Large intestine (tissue), 1 donor: ENCODE data around the gene CHST13. TPM values are rescaled to one million over a fixed set of nuclear protein-coding genes. Genes with fewer than 3 reads are reported as not detected.

Source experiments
- polyA plus RNA-seq: library from polyadenylated mRNA; unstranded; fragments of 120-200 nt; gene quantifications from one replicate; pipeline ENCODE4 v1.2.1, GENCODE V29; 2013

The CHST13 gene
- polyA plus RNA-seq, 1 donor: 57.2 TPM

Other genes with a start within 250 kb of the CHST13 start
- gene KLF15, start 166.7 kb upstream of the CHST13 start, polyA plus RNA-seq: 1.4 TPM
- gene CFAP100, start 129.2 kb upstream of the CHST13 start, polyA plus RNA-seq: 0.45 TPM
- gene ZXDC, start 48.3 kb upstream of the CHST13 start, polyA plus RNA-seq: 35.9 TPM
- 0.06 TPM for gene UROC1, start 6.4 kb upstream of the CHST13 start, polyA plus RNA-seq
- 0.63 TPM for gene C3orf22, start 34.8 kb downstream of the CHST13 start, polyA plus RNA-seq
- 7.3 TPM for gene TXNRD3, start 131.0 kb downstream of the CHST13 start, polyA plus RNA-seq
- 10.8 TPM for gene CHCHD6, start 180.1 kb downstream of the CHST13 start, polyA plus RNA-seq